DOHH2 (cell line): ENCODE measurements around the gene KIF16B.

Experiments used
- EZH2phosphoT487 ChIP-seq: fragments of 200-600 bp; sonication (generic); IDR thresholded peaks from 2 replicates; pipeline ENCODE4 v1.6.1; 2017; ENCODE audit warnings: borderline replicate concordance, mild to moderate bottlenecking, antibody characterized with exemption, low read length, moderate library complexity, mixed read lengths
- TF ChIP-seq, protein P1 (sequence below): fragments of 200-600 bp; sonication (generic); IDR thresholded peaks from one replicate; pipeline ENCODE4 v1.5.1; 2014; ENCODE audit warnings: antibody characterized with exemption, mild to moderate bottlenecking, low read depth, low read length; ENCODE audit not compliant: poor library complexity, severe bottlenecking

GRCh38 chr20:16580620-16581019 is 7.4 kb upstream of the KIF16B start:
- TF ChIP-seq, protein P1, sequence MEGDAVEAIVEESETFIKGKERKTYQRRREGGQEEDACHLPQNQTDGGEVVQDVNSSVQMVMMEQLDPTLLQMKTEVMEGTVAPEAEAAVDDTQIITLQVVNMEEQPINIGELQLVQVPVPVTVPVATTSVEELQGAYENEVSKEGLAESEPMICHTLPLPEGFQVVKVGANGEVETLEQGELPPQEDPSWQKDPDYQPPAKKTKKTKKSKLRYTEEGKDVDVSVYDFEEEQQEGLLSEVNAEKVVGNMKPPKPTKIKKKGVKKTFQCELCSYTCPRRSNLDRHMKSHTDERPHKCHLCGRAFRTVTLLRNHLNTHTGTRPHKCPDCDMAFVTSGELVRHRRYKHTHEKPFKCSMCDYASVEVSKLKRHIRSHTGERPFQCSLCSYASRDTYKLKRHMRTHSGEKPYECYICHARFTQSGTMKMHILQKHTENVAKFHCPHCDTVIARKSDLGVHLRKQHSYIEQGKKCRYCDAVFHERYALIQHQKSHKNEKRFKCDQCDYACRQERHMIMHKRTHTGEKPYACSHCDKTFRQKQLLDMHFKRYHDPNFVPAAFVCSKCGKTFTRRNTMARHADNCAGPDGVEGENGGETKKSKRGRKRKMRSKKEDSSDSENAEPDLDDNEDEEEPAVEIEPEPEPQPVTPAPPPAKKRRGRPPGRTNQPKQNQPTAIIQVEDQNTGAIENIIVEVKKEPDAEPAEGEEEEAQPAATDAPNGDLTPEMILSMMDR, result no peak
- TF ChIP-seq EZH2phosphoT487, result no peak
